Lung microvascular endothelial cell (primary cell): ENCODE measurements around the gene TRO. TPM values are rescaled to one million over a fixed set of nuclear protein-coding genes. Genes with fewer than 3 reads are reported as not detected.

Experiments
- DNase-seq, 2 donors: peaks; one replicate each; pipeline versions ENCODE4 v3.0.0 to v3.0.0-alpha.2; 2010; ENCODE audit warnings: low read depth in 2 of 2
- total RNA-seq: library from RNA; depleted of rRNA; stranded (reverse); fragments of >200 nt; gene quantifications from 2 replicates; pipeline ENCODE4 v1.2.1, GENCODE V29; 2014

The TRO gene
- total RNA-seq, 1 donor from 2014 or later = 3.8 TPM

DNA sequence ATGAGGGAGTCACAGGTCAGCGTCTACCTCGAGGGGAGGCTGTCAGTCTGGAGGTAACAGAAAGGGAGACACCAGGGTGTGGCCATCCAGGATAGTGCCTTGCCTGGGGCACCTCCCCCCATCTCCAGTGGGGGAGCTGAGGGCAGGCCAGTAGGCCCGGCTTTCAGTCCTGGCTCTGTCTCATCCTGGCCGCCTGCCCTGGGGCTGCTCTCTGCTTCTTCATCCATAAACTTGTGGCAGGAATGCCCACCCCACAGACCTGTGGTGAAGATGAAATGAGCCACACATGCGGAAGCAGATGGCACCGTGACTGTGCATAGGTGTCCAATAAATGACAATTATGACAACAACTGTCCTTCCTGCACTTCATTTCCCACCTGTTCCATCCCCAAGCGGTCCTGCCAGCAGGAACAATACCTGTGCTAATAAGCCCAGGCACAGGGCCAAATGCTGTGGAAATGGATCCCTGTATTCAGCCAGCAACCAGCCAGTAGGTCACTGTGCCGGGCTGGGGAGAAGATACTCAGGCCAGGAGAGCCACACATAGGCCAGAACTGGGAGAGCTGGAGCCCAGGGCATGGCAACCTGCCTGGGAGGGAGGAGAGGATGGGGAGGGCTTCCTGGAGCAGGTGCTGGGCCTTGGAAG is 30.2 kb downstream of the TRO start:
- DNase-seq = no peak

DNA sequence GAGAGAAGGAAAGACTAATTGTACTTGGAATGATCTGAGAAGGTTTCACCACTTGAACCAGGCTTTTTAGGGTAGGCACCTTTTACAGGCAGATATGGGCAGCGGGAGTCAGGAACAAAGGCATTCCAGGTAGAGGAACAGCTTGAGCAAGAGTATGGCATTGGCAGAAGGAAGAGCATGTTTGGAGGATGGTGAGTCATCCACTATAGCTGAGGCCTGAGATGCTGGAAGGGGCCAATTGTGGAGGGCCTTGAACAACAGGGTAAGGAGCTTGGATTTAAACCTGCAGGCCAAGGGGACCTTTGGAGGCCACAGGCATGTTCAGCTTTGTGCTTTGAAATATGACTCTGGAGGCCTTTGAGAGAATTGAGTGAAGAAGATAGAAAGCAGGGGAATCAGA is 41.1 kb downstream of the TRO start:
- no peak for DNase-seq

DNA sequence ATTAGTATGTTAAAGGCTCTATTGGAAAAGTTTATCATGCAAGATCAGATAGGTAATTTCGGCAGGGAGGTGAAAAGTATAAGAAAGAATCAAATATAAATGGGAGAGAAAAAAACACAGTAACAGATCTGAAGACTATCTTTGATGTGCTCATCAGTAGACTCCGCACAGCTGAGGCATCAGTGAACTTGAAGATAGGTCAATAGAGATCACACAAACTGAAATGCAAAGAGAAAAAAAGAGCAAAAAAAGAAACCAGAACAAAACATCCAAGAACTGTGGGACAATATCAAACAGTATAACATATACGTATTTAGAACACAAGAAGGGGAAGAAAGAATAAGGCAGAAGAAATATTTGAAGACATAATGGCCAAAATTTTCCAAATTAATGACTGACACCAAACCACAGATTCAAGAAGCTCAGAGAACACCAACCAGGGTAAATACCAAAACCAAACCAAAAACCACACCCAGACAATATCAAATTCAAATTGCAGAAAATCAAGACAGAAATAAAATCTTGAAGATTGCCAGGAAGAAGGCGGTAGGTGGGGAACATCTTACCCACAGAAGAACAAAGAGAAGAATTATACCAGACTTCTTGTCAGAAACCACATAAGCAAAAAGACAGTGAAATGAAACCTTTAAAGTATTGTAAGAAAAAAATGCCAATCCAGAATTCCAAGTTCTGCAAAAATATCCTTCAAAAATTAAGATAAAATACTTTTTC is 44.3 kb downstream of the TRO start:
- no peak for DNase-seq

DNA sequence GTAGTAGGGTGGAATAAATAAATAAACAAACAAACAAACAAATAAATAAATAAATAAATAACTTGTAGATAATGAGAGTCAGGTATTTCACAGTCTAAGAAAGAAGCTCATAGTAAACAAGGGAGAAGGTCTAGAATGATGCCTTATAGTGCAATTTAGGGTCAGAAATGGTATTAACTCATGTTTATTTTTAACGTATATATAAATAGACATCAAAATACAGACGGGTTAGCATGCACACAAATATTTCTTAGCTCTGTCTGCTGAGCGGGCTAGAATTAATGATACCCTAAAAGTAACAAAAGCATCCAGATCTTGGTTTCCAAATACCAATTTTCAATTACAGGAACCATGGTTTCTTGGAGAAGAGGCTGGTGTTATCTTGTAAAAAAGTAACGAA is 56.8 kb downstream of the TRO start:
- DNase-seq = no peak

DNA sequence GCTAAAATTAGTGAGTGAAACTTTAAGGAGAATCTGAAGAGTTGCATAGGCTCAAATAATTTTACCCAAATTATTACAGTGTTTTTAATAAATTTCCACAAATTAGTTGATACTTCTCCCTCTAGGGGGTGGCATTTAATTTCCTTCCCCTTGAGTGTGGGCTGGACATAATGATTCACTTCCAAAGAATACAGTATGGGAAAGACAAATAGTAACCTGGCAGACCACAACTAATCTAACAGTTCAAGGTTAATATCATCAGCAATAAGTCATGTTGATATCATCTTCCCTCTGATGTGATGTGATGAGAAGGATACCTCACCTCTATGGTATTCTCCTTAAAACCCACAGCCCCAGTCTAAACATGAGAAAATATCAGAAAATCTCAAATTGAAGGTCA is 57.8 kb downstream of the TRO start:
- DNase-seq = no peak

DNA sequence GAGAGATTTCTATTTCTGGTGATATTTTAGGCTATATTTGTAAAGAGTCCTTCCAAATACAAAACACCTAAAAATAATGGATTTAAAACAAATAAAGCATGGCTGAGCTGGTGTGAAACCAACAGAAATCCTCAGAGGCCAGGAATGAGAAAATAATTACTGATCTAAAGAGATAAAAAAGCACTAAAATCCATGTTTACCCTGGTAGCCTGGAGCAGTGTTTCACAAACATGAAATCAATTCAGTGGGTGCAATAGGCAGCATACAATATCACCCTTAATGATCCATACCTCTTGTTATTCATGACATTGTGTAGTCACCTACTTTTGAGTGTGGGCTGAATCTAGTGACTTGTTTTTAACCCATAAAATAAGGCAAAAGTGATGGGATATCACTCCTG is 58.8 kb downstream of the TRO start:
- no peak for DNase-seq

DNA sequence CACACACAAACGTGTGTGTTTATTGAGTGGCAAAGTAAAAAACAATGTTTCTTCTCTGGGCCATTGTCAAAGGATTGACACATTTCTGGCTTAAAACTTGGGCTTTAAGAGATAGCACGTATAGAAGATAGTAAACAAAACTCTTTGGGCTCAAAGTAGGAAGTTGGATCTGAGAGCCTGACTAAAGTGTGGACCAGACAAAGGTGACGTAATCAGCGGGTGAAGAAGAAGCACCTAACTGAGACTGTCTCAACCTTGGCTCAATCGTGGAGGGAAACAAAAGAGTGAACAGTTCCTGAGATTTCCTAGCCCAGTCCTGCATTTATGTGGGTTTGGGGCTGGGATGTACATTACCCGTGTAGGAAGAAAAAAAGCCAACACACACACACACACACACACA is 59.7 kb downstream of the TRO start:
- DNase-seq = no peak

Other genes starting within 250 kb of the TRO start
- not detected in 2 replicates for gene ITIH6, start 122.6 kb upstream of the TRO start, total RNA-seq
- 164 and 201 TPM in 2 replicates for gene MAGED2, start 113.1 kb upstream of the TRO start, total RNA-seq
- under 0.01 TPM in 1 of 2 replicates, not detected in the other for gene PFKFB1, start 73.4 kb downstream of the TRO start, total RNA-seq
- gene APEX2, start 79.5 kb downstream of the TRO start, total RNA-seq = 5.2 and 5.7 TPM in 2 replicates
- not detected in 2 replicates for gene ALAS2, start 110.2 kb downstream of the TRO start, total RNA-seq
- not detected in 2 replicates for gene PAGE2B, start 154.2 kb downstream of the TRO start, total RNA-seq
- gene PAGE2, start 168.2 kb downstream of the TRO start, total RNA-seq = not detected in 2 replicates